ENCODE data around the gene EPS8L3.
"Not testable (repeated sequence)": the region's sequence is repeated elsewhere in the genome, so short reads cannot be mapped to it uniquely, and the experiment has no call there.

The EPS8L3 gene

DNA sequence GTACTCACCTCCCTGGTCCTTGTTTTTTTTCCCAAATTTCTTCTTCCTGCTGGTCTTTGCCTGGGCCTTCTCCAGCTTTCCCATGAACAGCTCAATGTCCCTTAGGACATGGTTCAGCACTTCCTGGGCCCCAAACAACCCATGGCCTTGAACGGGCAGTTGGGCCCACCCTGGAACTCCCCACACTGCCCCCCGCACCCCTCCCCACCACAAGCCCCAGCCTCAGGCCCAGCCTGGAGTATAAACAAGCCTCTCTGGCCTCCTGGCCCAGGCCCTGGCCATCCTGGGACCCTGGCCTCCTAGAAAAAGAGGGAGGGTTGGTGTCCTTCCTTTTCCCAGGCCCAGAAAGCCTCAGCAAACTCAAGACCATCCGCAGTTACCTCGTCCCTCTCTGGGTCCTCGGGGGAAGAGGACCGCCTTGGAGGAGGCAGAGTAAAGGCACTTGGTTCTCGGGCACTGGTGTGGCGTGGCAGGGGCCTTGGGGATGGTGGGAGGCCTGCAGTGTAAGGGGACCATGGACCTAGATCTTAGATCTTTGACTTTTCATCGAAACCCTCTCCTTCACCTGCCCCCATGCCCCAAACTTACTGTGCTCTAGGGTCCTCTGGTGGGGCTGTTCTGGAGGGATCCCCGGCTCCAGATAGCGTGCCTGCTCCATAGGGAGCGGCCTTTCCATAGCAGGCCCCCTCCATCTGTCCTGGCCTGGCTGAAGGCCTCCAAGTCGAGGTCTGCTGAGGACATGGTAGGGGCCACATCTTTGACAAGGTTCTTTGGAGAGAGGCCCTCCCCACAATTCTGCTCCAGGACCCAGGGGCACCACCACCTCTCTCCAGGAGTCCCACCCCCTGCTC is 5.6 kb downstream of the EPS8L3 start:
- H3K4me3 ChIP-seq (ENCODE audit: low read length), result no peak overlapping the region
- no peak for TF ChIP-seq CTCF (IDR thresholded peaks at IDR 0.05; ENCODE audit: insufficient read depth, low read depth, low read length, missing control alignments)
- no peak for DNase-seq (ENCODE audit: low read depth)

GRCh38 chr1:109756848-109757521 is 6.7 kb downstream of the EPS8L3 start:
- no peak for TF ChIP-seq CTCF (IDR thresholded peaks at IDR 0.05; ENCODE audit: insufficient read depth, low read depth, low read length, missing control alignments)
- DNase-seq (ENCODE audit: low read depth), result no peak
- no peak overlapping the region for H3K4me3 ChIP-seq (ENCODE audit: low read length)

DNA sequence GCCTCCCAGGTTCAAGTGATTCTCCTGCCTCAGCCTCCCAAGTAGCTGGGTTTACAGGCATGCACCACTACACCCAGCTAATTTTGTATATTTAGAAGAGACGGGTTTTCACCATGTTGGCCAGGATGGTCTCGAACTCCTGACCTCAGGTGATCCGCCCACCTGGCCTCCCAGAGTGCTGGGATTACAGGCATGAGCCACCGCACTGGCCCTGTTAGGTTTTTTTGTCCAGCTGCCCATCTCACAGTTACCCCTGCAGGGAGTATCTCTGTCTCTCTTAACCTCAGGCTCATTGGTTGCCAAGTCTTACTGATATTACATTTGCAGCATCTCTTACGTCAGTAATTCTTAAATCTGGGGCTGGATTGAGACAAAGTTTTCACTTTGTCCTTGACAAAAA is 7.4 kb downstream of the EPS8L3 start:
- H3K4me3 ChIP-seq (ENCODE audit: low read length); DNase-seq (ENCODE audit: low read depth): not testable (repeated sequence)

GRCh38 chr1:109754738-109755137 is 9.0 kb downstream of the EPS8L3 start:
- no peak for TF ChIP-seq CTCF (IDR thresholded peaks at IDR 0.05; ENCODE audit: insufficient read depth, low read depth, low read length, missing control alignments)
- H3K4me3 ChIP-seq (ENCODE audit: low read length), result no peak overlapping the region
- DNase-seq (ENCODE audit: low read depth), result no peak

GRCh38 chr1:109751531-109752260 is 12.0 kb downstream of the EPS8L3 start:
- no peak for TF ChIP-seq CTCF (IDR thresholded peaks at IDR 0.05; ENCODE audit: insufficient read depth, low read depth, low read length, missing control alignments)
- DNase-seq (ENCODE audit: low read depth), result no peak
- H3K4me3 ChIP-seq (ENCODE audit: low read length), result no peak overlapping the region

GRCh38 chr1:109750920-109751319 is 12.8 kb downstream of the EPS8L3 start:
- no peak for DNase-seq (ENCODE audit: low read depth)
- TF ChIP-seq CTCF (IDR thresholded peaks at IDR 0.05; ENCODE audit: insufficient read depth, low read depth, low read length, missing control alignments), result no peak
- H3K4me3 ChIP-seq (ENCODE audit: low read length), result no peak overlapping the region

DNA sequence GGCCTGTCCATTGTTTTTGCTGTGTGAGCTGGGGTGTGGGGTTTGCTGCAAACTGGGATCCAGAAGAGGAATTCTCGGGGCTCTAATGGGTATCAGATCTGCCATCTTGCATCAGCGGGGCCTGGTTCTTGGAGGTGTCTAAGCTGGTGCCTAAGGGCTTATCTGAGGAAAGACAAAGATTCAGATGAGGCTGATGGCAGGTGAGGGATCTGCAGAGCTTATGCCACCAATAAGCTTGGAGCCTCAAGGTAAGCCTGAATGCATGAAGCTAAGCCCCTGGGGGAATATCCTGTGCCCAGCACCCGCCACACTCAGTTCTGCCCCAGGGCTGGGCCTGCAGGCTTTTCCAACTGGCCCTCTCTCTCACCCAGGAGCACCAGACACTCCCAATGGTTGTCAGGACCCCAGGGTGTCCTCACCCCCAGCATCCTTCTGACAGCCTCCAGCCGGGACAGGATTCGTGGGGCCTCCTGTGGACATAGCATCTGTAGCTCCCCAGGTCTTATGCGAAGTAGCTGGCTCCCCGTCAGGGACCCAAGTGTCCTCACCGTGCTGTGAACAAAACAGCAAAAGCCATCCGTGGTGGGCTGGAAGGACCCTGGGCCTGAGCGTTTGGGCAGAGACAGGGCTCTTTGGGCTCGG is 13.4 kb downstream of the EPS8L3 start:
- no peak for TF ChIP-seq CTCF (IDR thresholded peaks at IDR 0.05; ENCODE audit: insufficient read depth, low read depth, low read length, missing control alignments)
- H3K4me3 ChIP-seq (ENCODE audit: low read length), result no peak overlapping the region
- DNase-seq (ENCODE audit: low read depth), result no peak
